ENCODE measurements around the gene HTR2B. TPM values are rescaled to one million over a fixed set of nuclear protein-coding genes. Genes with fewer than 3 reads are reported as not detected.
"Not testable (repeated sequence)": the region's sequence is repeated elsewhere in the genome, so short reads cannot be mapped to it uniquely, and the experiment has no call there.

The HTR2B gene
- total RNA-seq, 3 donors from 2014 or later: 0.29 to 1.4 (median 0.98) TPM

- intact Hi-C loops (cut with DNase I; ENCODE audit: low total_unique reads): no loop called here
- Histone ChIP-seq H3K4me1 (no peaks in the 10 kb centered on the region), H3K36me3 (no peaks in the 10 kb centered on the region), H3K4me3 (no peak overlapping the region), H3K27me3 (no peaks in the 10 kb centered on the region), H3K9me3 (peaks cover 18 to 19% of the 10 kb centered on the region in 2 donors), H3K27ac (no peak overlapping the region)
- no peak for TF ChIP-seq POLR2A (IDR thresholded peaks at IDR 0.05)
- TF ChIP-seq, protein P1, sequence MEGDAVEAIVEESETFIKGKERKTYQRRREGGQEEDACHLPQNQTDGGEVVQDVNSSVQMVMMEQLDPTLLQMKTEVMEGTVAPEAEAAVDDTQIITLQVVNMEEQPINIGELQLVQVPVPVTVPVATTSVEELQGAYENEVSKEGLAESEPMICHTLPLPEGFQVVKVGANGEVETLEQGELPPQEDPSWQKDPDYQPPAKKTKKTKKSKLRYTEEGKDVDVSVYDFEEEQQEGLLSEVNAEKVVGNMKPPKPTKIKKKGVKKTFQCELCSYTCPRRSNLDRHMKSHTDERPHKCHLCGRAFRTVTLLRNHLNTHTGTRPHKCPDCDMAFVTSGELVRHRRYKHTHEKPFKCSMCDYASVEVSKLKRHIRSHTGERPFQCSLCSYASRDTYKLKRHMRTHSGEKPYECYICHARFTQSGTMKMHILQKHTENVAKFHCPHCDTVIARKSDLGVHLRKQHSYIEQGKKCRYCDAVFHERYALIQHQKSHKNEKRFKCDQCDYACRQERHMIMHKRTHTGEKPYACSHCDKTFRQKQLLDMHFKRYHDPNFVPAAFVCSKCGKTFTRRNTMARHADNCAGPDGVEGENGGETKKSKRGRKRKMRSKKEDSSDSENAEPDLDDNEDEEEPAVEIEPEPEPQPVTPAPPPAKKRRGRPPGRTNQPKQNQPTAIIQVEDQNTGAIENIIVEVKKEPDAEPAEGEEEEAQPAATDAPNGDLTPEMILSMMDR (IDR thresholded peaks at IDR 0.05): peak in 2 of 3 donors; percentile 70 to 79
- DNase-seq (ENCODE audit: low spot score in 2 of 2): peak in 1 of 2 donors; percentile 41
Measured at GRCh38 chr2:231104115-231104713, 20.6 kb downstream of the HTR2B start.

DNA sequence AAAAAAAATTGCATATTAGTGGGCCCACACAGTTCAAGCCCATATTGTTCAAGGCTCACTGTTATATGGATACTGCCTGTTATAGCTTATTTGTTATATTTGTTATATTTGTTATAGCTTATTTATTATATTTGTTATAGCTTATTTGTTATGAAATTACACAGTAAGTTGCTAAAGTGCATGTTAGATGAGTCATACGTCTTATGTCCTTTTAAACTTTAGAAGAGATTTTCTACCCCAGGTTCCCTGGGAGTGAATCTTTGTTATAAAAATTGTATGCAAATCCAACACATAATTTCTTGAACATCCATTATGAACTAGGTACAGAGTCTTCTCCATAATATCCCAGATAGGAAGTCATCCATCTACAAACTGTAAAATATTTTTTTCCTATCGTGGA lies 22.1 kb downstream of the HTR2B start:
- Histone ChIP-seq H3K27ac (no peak overlapping the region), H3K4me1 (no peaks in the 10 kb centered on the region), H3K4me3 (no peak overlapping the region), H3K36me3 (no peaks in the 10 kb centered on the region), H3K27me3 (no peaks in the 10 kb centered on the region), H3K9me3 (peaks cover 29 to 32% of the 10 kb centered on the region in 2 donors)
- TF ChIP-seq, protein P1 (IDR thresholded peaks at IDR 0.05): no peak
- TF ChIP-seq POLR2AphosphoS5 (IDR thresholded peaks at IDR 0.05) (no peak), POLR2A (IDR thresholded peaks at IDR 0.05) (no peak)
- no peak for DNase-seq (ENCODE audit: low spot score in 2 of 2)
- intact Hi-C loops (cut with DNase I; ENCODE audit: low total_unique reads): no loop called here

- H3K27me3 ChIP-seq: no peaks in the 10 kb centered on the region
- no peaks in the 10 kb centered on the region for H3K36me3 ChIP-seq
- TF ChIP-seq POLR2A (IDR thresholded peaks at IDR 0.05) (no peak), POLR2AphosphoS5 (IDR thresholded peaks at IDR 0.05) (no peak)
- TF ChIP-seq, protein P1 (IDR thresholded peaks at IDR 0.05): no peak
- intact Hi-C loops (cut with DNase I; ENCODE audit: low total_unique reads): no loop called here
- no peak overlapping the region for H3K27ac ChIP-seq
- H3K4me3 ChIP-seq: no peak overlapping the region
- DNase-seq (ENCODE audit: low spot score in 2 of 2): no peak
- H3K4me1 ChIP-seq: no peaks in the 10 kb centered on the region
- H3K9me3 ChIP-seq: peaks cover 29 to 33% of the 10 kb centered on the region in 2 donors
Measured at GRCh38 chr2:231100990-231101389, 23.9 kb downstream of the HTR2B start.

- H3K36me3 ChIP-seq; intact Hi-C loops (cut with DNase I; ENCODE audit: low total_unique reads); H3K4me1 ChIP-seq; H3K4me3 ChIP-seq; H3K27me3 ChIP-seq; DNase-seq (ENCODE audit: low spot score in 2 of 2); H3K27ac ChIP-seq: not testable (repeated sequence)
- peaks cover 29 to 34% of the 10 kb centered on the region in 2 donors for H3K9me3 ChIP-seq
Measured at GRCh38 chr2:231100321-231100720, 24.5 kb downstream of the HTR2B start.

DNA sequence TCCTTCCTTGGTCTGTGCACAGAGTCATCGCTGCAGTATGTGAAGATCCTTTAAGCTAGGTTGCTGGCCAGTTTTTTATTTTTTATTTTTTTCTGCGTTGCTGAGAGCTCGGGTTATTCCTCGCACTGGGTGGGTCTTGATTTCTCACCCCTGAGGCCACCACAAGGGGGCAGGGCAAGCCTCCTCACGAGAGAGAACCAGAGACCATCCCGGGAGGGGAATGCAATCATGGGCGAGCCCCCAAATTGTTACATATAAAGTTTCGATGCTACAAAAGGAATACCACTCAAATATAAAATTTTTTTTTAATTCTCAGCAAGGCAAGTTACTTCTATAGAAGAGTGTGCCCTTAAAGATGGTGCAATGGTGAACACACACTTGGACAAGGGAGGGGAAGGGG lies 24.9 kb downstream of the HTR2B start:
- Histone ChIP-seq H3K4me3 (no peak overlapping the region), H3K27ac (no peak overlapping the region), H3K36me3 (no peaks in the 10 kb centered on the region), H3K4me1 (no peaks in the 10 kb centered on the region), H3K9me3 (peaks cover 29 to 38% of the 10 kb centered on the region in 2 donors), H3K27me3 (no peaks in the 10 kb centered on the region)
- TF ChIP-seq POLR2A (IDR thresholded peaks at IDR 0.05) (no peak), POLR2AphosphoS5 (IDR thresholded peaks at IDR 0.05) (no peak)
- TF ChIP-seq, protein P1 (IDR thresholded peaks at IDR 0.05): no peak
- no peak for DNase-seq (ENCODE audit: low spot score in 2 of 2)
- intact Hi-C loops (cut with DNase I; ENCODE audit: low total_unique reads): no loop called here
